Ishikawa (cell line): ENCODE measurements around the gene SLC27A4.

ENCODE experiments used
- CEBPB ChIP-seq: IDR thresholded peaks from 2 replicates; pipeline ENCODE4 v1.6.1; 2012
- CREB1 ChIP-seq: IDR thresholded peaks from 2 replicates; pipeline ENCODE4 v1.6.1; 2012; ENCODE audit warnings: low read depth
- EP300 ChIP-seq: IDR thresholded peaks from 2 replicates; pipeline ENCODE4 v1.6.1; 2012; ENCODE audit warnings: borderline replicate concordance
- FOXM1 ChIP-seq: IDR thresholded peaks from 2 replicates; pipeline ENCODE4 v1.6.1; 2012; ENCODE audit warnings: low read depth, borderline replicate concordance
- MAX ChIP-seq: IDR thresholded peaks from 2 replicates; pipeline ENCODE4 v1.6.1; 2012
- NFIC ChIP-seq: IDR thresholded peaks from 2 replicates; pipeline ENCODE4 v1.6.1; 2012
- RAD21 ChIP-seq: IDR thresholded peaks from 2 replicates; pipeline ENCODE4 v1.6.1; 2012; ENCODE audit warnings: low read depth
- REST ChIP-seq: IDR thresholded peaks from 2 replicates; pipeline ENCODE4 v1.6.1; 2012; ENCODE audit warnings: low read depth, mild to moderate bottlenecking
- TAF1 ChIP-seq: IDR thresholded peaks from 2 replicates; pipeline ENCODE4 v1.6.1; 2012; ENCODE audit warnings: low read depth, mild to moderate bottlenecking
- TCF12 ChIP-seq: IDR thresholded peaks from 2 replicates; pipeline ENCODE4 v1.6.1; 2012; ENCODE audit warnings: low read depth
- USF1 ChIP-seq: IDR thresholded peaks from 2 replicates; pipeline ENCODE4 v1.6.1; 2012
- YY1 ChIP-seq: IDR thresholded peaks from 2 replicates; pipeline ENCODE4 v1.6.1; 2012; ENCODE audit warnings: low read depth

- no peak for TF ChIP-seq FOXM1
- no peak for TF ChIP-seq TAF1
- no peak for TF ChIP-seq RAD21
- TF ChIP-seq REST, result no peak
- no peak for TF ChIP-seq YY1
- no peak for TF ChIP-seq TCF12
- no peak for TF ChIP-seq USF1
- TF ChIP-seq CEBPB, result no peak
- TF ChIP-seq EP300, result no peak
- no peak for TF ChIP-seq CREB1
- TF ChIP-seq MAX, result no peak
- TF ChIP-seq NFIC, result no peak
Observed at GRCh38 chr9:128340691-128341434, 536 bp downstream of the SLC27A4 start.
